NCI-H1436 treated with DMSO at 0.1 percent for 48 hours (cell line): ENCODE measurements around the gene PTPN5.
"Not testable (repeated sequence)": the region's sequence is repeated elsewhere in the genome, so short reads cannot be mapped to it uniquely, and the experiment has no call there.

Experiments used
- DNase-seq: peaks from one replicate; lab custom pipeline; 2025; lab: John Stamatoyannopoulos, UW

Gene PTPN5

GRCh38 chr11:18681949-18682348 is 109.6 kb downstream of the PTPN5 start:
- not testable (repeated sequence) for DNase-seq
